Measurements from ENCODE around the gene MITF. TPM values are rescaled to one million over a fixed set of nuclear protein-coding genes. Genes with fewer than 3 reads are reported as not detected.

The MITF gene
- total and polyA plus RNA-seq, 2 of the 4 experiments (the other 2 are of a cell fraction): 6.5 to 16.7 TPM

- no peaks in the 10 kb centered on the region for H3K27me3 ChIP-seq (ENCODE audit: control insufficient read depth, insufficient read depth, low read length)
- ATAC-seq (ENCODE audit: low read depth) (no peak), DNase-seq (no peak)
- H3K4ac ChIP-seq (ENCODE audit: low read depth, low read length): no peak overlapping the region
- H2BK120ac ChIP-seq (ENCODE audit: low read depth, low read length): no peak overlapping the region
- dilution Hi-C loops (cut with HindIII; ENCODE audit: low sequenced_read_pairs, unreplicated experiment): no loop called here
- no peak overlapping the region for H3K18ac ChIP-seq (ENCODE audit: low read depth, low read length)
- H2AK5ac ChIP-seq (ENCODE audit: low read depth, low read length): no peak overlapping the region
- no peak overlapping the region for H2BK15ac ChIP-seq (ENCODE audit: low read depth, low read length)
- CTCF ChIA-PET: no interaction called here
- no peak overlapping the region for H4K8ac ChIP-seq (ENCODE audit: low read depth in 2 of 2, low read length in 2 of 2)
- no peaks in the 10 kb centered on the region for H3K4me1 ChIP-seq (ENCODE audit: control insufficient read depth, insufficient read depth, low read length)
- no TSS peak for BruUV-seq (replicated peaks)
- H3K9me1 ChIP-seq (ENCODE audit: insufficient read depth, low read length): peaks cover 3% of the 10 kb centered on the region; the same call in 1 of the 2 replicates
- no peaks in the 10 kb centered on the region for H4K20me1 ChIP-seq (ENCODE audit: insufficient read depth, low read length)
- no peaks in the 10 kb centered on the region; a peak in 1 of 4 replicates for H3K79me1 ChIP-seq (ENCODE audit: low read depth in 1 of 2, low read length in 2 of 2)
- no peak overlapping the region for H3K27ac ChIP-seq (ENCODE audit: insufficient read depth, low read length)
- TF ChIP-seq CEBPB (IDR thresholded peaks at IDR 0.05; ENCODE audit: low read depth, low read length) (no peak), USF2 (IDR thresholded peaks at IDR 0.05; ENCODE audit: low read depth, low read length) (no peak), CTCF (conservative IDR thresholded peaks at IDR 0.05; ENCODE audit: low read depth, low read length) (no peak), SMC3 (IDR thresholded peaks at IDR 0.05; ENCODE audit: low read depth, low read length) (no peak), BHLHE40 (IDR thresholded peaks at IDR 0.05; ENCODE audit: low read depth, low read length) (no peak), FOS (IDR thresholded peaks at IDR 0.05; ENCODE audit: low read depth, low read length) (no peak), RAD21 (IDR thresholded peaks at IDR 0.05; ENCODE audit: low read length) (no peak)
- no peak overlapping the region for H3K4me3 ChIP-seq (ENCODE audit: insufficient read depth, low read depth, low read length)
- 92% methylated on average over 3 of the region's 7 CpGs; no CpG with 5 or more reads in 1 of the 2 experiments for WGBS, 2 experiments (ENCODE audit: extremely low coverage in 2 of 2, insufficient read length in 1 of 2)
- H3K9me3 ChIP-seq (ENCODE audit: control insufficient read depth, insufficient read depth, low read length): no peaks in the 10 kb centered on the region
- peaks cover 20% of the 10 kb centered on the region for H3K36me3 ChIP-seq (ENCODE audit: control insufficient read depth, insufficient read depth, low read length)
- no peak overlapping the region for H4K5ac ChIP-seq (ENCODE audit: low read depth, low read length)
- in situ Hi-C loops (cut with MboI; ENCODE audit: low sequenced_read_pairs): loop anchor here (10.0 to 25.0 kb wide), 2 partner anchors 515 to 797 kb away; no protein-coding TSS in a partner anchor
- intact Hi-C loops (cut with micrococcal nuclease): loop anchor here (10.0 kb wide), 2 partner anchors 515 to 655 kb away; no protein-coding TSS in a partner anchor
- no peak overlapping the region for H2BK20ac ChIP-seq (ENCODE audit: low read depth, low read length)
- no peak overlapping the region for H3K14ac ChIP-seq (replicated peaks; ENCODE audit: low read depth, low read length)
- no peak overlapping the region for H4K91ac ChIP-seq (ENCODE audit: insufficient read depth, low read depth, low read length)
- H3K4me2 ChIP-seq (ENCODE audit: low read depth, low read length): no peak overlapping the region
- no peak overlapping the region for H2AFZ ChIP-seq (replicated peaks; ENCODE audit: low read length, poor library complexity)
- POLR2A ChIA-PET (ENCODE audit: unreplicated experiment): no interaction called here
- no peak overlapping the region for H3K23ac ChIP-seq (ENCODE audit: low read depth, low read length)
- H2AK9ac ChIP-seq (replicated peaks; ENCODE audit: low read depth, low read length, poor library complexity): no peak overlapping the region
- H3K9ac ChIP-seq (ENCODE audit: low read depth, low read length): no peak overlapping the region
- no peak overlapping the region for H2BK5ac ChIP-seq (ENCODE audit: low read depth, low read length, poor library complexity, severe bottlenecking)
- H3K56ac ChIP-seq (ENCODE audit: extremely low read depth, insufficient read depth, low read length): no peak overlapping the region
Observed at GRCh38 chr3:69959581-69959980, 220.3 kb downstream of the MITF start.

All from IMR-90 (cell line).